Measurements from ENCODE around the gene CDCA5.
A peak's percentile ranks its signal among the peaks of the same experiment; 100 is the strongest.

CDCA5 gene

GRCh38 chr11:65059959-65060824 lies 23.6 kb downstream of the CDCA5 start:
- no peak for DNase-seq (ENCODE audit: low read depth)
- Histone ChIP-seq H3K9me3 (ENCODE audit: control insufficient read depth, low read length) (no peaks in the 10 kb centered on the region), H3K4me3 (ENCODE audit: low read length) (no peak overlapping the region), H3K4me1 (ENCODE audit: control insufficient read depth, insufficient read depth, low read length) (no peaks in the 10 kb centered on the region), H3K36me3 (ENCODE audit: control insufficient read depth, insufficient read depth, low read length, severe bottlenecking) (no peaks in the 10 kb centered on the region), H3K27me3 (replicated peaks; ENCODE audit: control insufficient read depth, insufficient read depth, low read length) (no peaks in the 10 kb centered on the region), H3K9ac (ENCODE audit: low read length) (no peak overlapping the region)

- DNase-seq (ENCODE audit: low read depth) = no peak
- H3K9me3 ChIP-seq (ENCODE audit: control insufficient read depth, low read length) = no peaks in the 10 kb centered on the region
Observed at GRCh38 chr11:65059523-65059922, 24.3 kb downstream of the CDCA5 start.

GRCh38 chr11:65058419-65059054 lies 25.3 kb downstream of the CDCA5 start, which contains the start of gene NAALADL1:
Gene NAALADL1 (minus strand): TSS chr11:65058553. CDS start chr11:65058521, 32 bp downstream.
- Histone ChIP-seq H3K4me1 (ENCODE audit: control insufficient read depth, insufficient read depth, low read length) (no peaks in the 10 kb centered on the region), H3K9me3 (ENCODE audit: control insufficient read depth, low read length) (no peaks in the 10 kb centered on the region), H3K9ac (ENCODE audit: low read length) (no peak within 1 kb of the TSS), H3K27me3 (replicated peaks; ENCODE audit: control insufficient read depth, insufficient read depth, low read length) (peaks cover 14% of the 10 kb centered on the region), H3K36me3 (ENCODE audit: control insufficient read depth, insufficient read depth, low read length, severe bottlenecking) (no peaks in the 10 kb centered on the region), H3K4me3 (ENCODE audit: low read length) (no peak within 1 kb of the TSS)
- no peak for DNase-seq (ENCODE audit: low read depth)

More at GRCh38 chr11:65059523-65059922, 24.3 kb downstream of the CDCA5 start:
- no peaks in the 10 kb centered on the region for H3K4me1 ChIP-seq (ENCODE audit: control insufficient read depth, insufficient read depth, low read length)
- no peak overlapping the region for H3K4me3 ChIP-seq (ENCODE audit: low read length)
- no peaks in the 10 kb centered on the region for H3K36me3 ChIP-seq (ENCODE audit: control insufficient read depth, insufficient read depth, low read length, severe bottlenecking)
- H3K27me3 ChIP-seq (replicated peaks; ENCODE audit: control insufficient read depth, insufficient read depth, low read length) = peaks cover 5% of the 10 kb centered on the region
- no peak overlapping the region for H3K9ac ChIP-seq (ENCODE audit: low read length)

GRCh38 chr11:65058012-65058411 lies 25.8 kb downstream of the CDCA5 start:
- Histone ChIP-seq H3K36me3 (ENCODE audit: control insufficient read depth, insufficient read depth, low read length, severe bottlenecking) (no peaks in the 10 kb centered on the region), H3K27me3 (replicated peaks; ENCODE audit: control insufficient read depth, insufficient read depth, low read length) (peaks cover 19% of the 10 kb centered on the region), H3K9ac (ENCODE audit: low read length) (no peak overlapping the region), H3K9me3 (ENCODE audit: control insufficient read depth, low read length) (no peaks in the 10 kb centered on the region), H3K4me1 (ENCODE audit: control insufficient read depth, insufficient read depth, low read length) (no peaks in the 10 kb centered on the region), H3K4me3 (ENCODE audit: low read length) (no peak overlapping the region)
- DNase-seq (ENCODE audit: low read depth) = no peak

GRCh38 chr11:65057526-65057925 lies 26.3 kb downstream of the CDCA5 start:
- H3K9ac ChIP-seq (ENCODE audit: low read length) = no peak overlapping the region
- H3K4me3 ChIP-seq (ENCODE audit: low read length) = no peak overlapping the region
- H3K27me3 ChIP-seq (replicated peaks; ENCODE audit: control insufficient read depth, insufficient read depth, low read length) = peaks cover 23% of the 10 kb centered on the region
- no peaks in the 10 kb centered on the region for H3K9me3 ChIP-seq (ENCODE audit: control insufficient read depth, low read length)
- H3K4me1 ChIP-seq (ENCODE audit: control insufficient read depth, insufficient read depth, low read length) = no peaks in the 10 kb centered on the region
- no peak for DNase-seq (ENCODE audit: low read depth)
- no peaks in the 10 kb centered on the region for H3K36me3 ChIP-seq (ENCODE audit: control insufficient read depth, insufficient read depth, low read length, severe bottlenecking)

GRCh38 chr11:65056999-65057398 lies 26.8 kb downstream of the CDCA5 start:
- H3K36me3 ChIP-seq (ENCODE audit: control insufficient read depth, insufficient read depth, low read length, severe bottlenecking) = no peaks in the 10 kb centered on the region
- H3K9ac ChIP-seq (ENCODE audit: low read length) = no peak overlapping the region
- H3K4me1 ChIP-seq (ENCODE audit: control insufficient read depth, insufficient read depth, low read length) = no peaks in the 10 kb centered on the region
- H3K27me3 ChIP-seq (replicated peaks; ENCODE audit: control insufficient read depth, insufficient read depth, low read length) = peaks cover 24% of the 10 kb centered on the region
- H3K9me3 ChIP-seq (ENCODE audit: control insufficient read depth, low read length) = no peaks in the 10 kb centered on the region
- DNase-seq (ENCODE audit: low read depth) = no peak
- no peak overlapping the region for H3K4me3 ChIP-seq (ENCODE audit: low read length)

- H3K9me3 ChIP-seq (ENCODE audit: control insufficient read depth, low read length) = no peaks in the 10 kb centered on the region
- no peaks in the 10 kb centered on the region for H3K36me3 ChIP-seq (ENCODE audit: control insufficient read depth, insufficient read depth, low read length, severe bottlenecking)
- H3K4me1 ChIP-seq (ENCODE audit: control insufficient read depth, insufficient read depth, low read length) = no peaks in the 10 kb centered on the region
- no peak overlapping the region for H3K9ac ChIP-seq (ENCODE audit: low read length)
- peaks cover 24% of the 10 kb centered on the region for H3K27me3 ChIP-seq (replicated peaks; ENCODE audit: control insufficient read depth, insufficient read depth, low read length)
- no peak for DNase-seq (ENCODE audit: low read depth)
- no peak overlapping the region for H3K4me3 ChIP-seq (ENCODE audit: low read length)
Observed at GRCh38 chr11:65055538-65055937, 28.3 kb downstream of the CDCA5 start.

GRCh38 chr11:65053827-65054508 lies 29.9 kb downstream of the CDCA5 start:
- no peak overlapping the region for H3K4me3 ChIP-seq (ENCODE audit: low read length)
- H3K27me3 ChIP-seq (replicated peaks; ENCODE audit: control insufficient read depth, insufficient read depth, low read length) = peaks cover 24% of the 10 kb centered on the region
- H3K9ac ChIP-seq (ENCODE audit: low read length) = no peak overlapping the region
- no peaks in the 10 kb centered on the region for H3K9me3 ChIP-seq (ENCODE audit: control insufficient read depth, low read length)
- H3K36me3 ChIP-seq (ENCODE audit: control insufficient read depth, insufficient read depth, low read length, severe bottlenecking) = no peaks in the 10 kb centered on the region
- H3K4me1 ChIP-seq (ENCODE audit: control insufficient read depth, insufficient read depth, low read length) = no peaks in the 10 kb centered on the region
- DNase-seq (ENCODE audit: low read depth) = no peak

GRCh38 chr11:65051398-65051858 lies 32.4 kb downstream of the CDCA5 start:
- H3K4me3 ChIP-seq (ENCODE audit: low read length) = no peak overlapping the region
- DNase-seq (ENCODE audit: low read depth) = no peak
- H3K9me3 ChIP-seq (ENCODE audit: control insufficient read depth, low read length) = no peaks in the 10 kb centered on the region
- no peak overlapping the region for H3K9ac ChIP-seq (ENCODE audit: low read length)
- H3K27me3 ChIP-seq (replicated peaks; ENCODE audit: control insufficient read depth, insufficient read depth, low read length) = peaks cover 24% of the 10 kb centered on the region
- H3K4me1 ChIP-seq (ENCODE audit: control insufficient read depth, insufficient read depth, low read length) = peaks cover 5% of the 10 kb centered on the region
- no peaks in the 10 kb centered on the region for H3K36me3 ChIP-seq (ENCODE audit: control insufficient read depth, insufficient read depth, low read length, severe bottlenecking)

- no peaks in the 10 kb centered on the region for H3K9me3 ChIP-seq (ENCODE audit: control insufficient read depth, low read length)
- peak overlapping the region; percentile 71 for H3K9ac ChIP-seq (ENCODE audit: low read length)
- peak overlapping the region; percentile 77 for H3K4me3 ChIP-seq (ENCODE audit: low read length)
- no peak for DNase-seq (ENCODE audit: low read depth)
- H3K36me3 ChIP-seq (ENCODE audit: control insufficient read depth, insufficient read depth, low read length, severe bottlenecking) = peaks cover 7% of the 10 kb centered on the region
- H3K27me3 ChIP-seq (replicated peaks; ENCODE audit: control insufficient read depth, insufficient read depth, low read length) = peaks cover 4% of the 10 kb centered on the region
- H3K4me1 ChIP-seq (ENCODE audit: control insufficient read depth, insufficient read depth, low read length) = peaks cover 17% of the 10 kb centered on the region
Observed at GRCh38 chr11:65047581-65048422, 36.0 kb downstream of the CDCA5 start.

Data from adipocyte (in vitro differentiated cells).